Bone marrow (tissue), 2 donors: ENCODE measurements around the gene STMN1.
"Not testable (repeated sequence)": the region's sequence is repeated elsewhere in the genome, so short reads cannot be mapped to it uniquely, and the experiment has no call there.

Source experiments
- DNase-seq, 2 donors: peaks; one replicate each; lab custom pipeline; 2025; lab: John Stamatoyannopoulos, UW

The STMN1 gene

GRCh38 chr1:25905680-25906643, at the start of gene STMN1:
TSS of gene STMN1 (minus strand) at chr1:25906419. CDS start at chr1:25904676, 1,743 bp downstream.
- DNase-seq: peak; percentile 31 to 54

- no peak for DNase-seq
Measured at GRCh38 chr1:25955553-25955952, 49.3 kb upstream of the STMN1 start.

- no peak for DNase-seq
Measured at GRCh38 chr1:25954282-25954938, 48.2 kb upstream of the STMN1 start.

- no peak for DNase-seq
Measured at GRCh38 chr1:25952841-25953401, 46.7 kb upstream of the STMN1 start.

- DNase-seq: no peak
Measured at GRCh38 chr1:25948641-25949040, 42.4 kb upstream of the STMN1 start.

- no peak for DNase-seq
Measured at GRCh38 chr1:25947027-25947426, 40.8 kb upstream of the STMN1 start.

- DNase-seq: no peak
Measured at GRCh38 chr1:25945761-25946160, 39.5 kb upstream of the STMN1 start.

- DNase-seq: no peak
Measured at GRCh38 chr1:25944986-25945385, 38.8 kb upstream of the STMN1 start.

GRCh38 chr1:25943511-25943910, 37.3 kb upstream of the STMN1 start:
- DNase-seq: not testable (repeated sequence)

GRCh38 chr1:25936947-25937346, 30.7 kb upstream of the STMN1 start:
- no peak for DNase-seq

- DNase-seq: no peak
Measured at GRCh38 chr1:25933479-25934365, 27.5 kb upstream of the STMN1 start.

GRCh38 chr1:25932811-25933400, 26.7 kb upstream of the STMN1 start:
- DNase-seq: not testable (repeated sequence)

- DNase-seq: no peak
Measured at GRCh38 chr1:25932321-25932720, 26.1 kb upstream of the STMN1 start.

GRCh38 chr1:25929016-25929415, 22.8 kb upstream of the STMN1 start:
- DNase-seq: no peak

GRCh38 chr1:25927521-25928265, 21.5 kb upstream of the STMN1 start:
- DNase-seq: no peak

- DNase-seq: no peak
Measured at GRCh38 chr1:25926731-25927496, 20.7 kb upstream of the STMN1 start.

GRCh38 chr1:25924454-25924853, 18.2 kb upstream of the STMN1 start:
- no peak for DNase-seq

GRCh38 chr1:25922971-25923552, 16.8 kb upstream of the STMN1 start:
- DNase-seq: no peak
